GM10266 (cell line): ENCODE data around the gene ACSL1.

Experiments used
- DNase-seq: peaks from one replicate; pipeline ENCODE4 v3.0.0; 2012; ENCODE audit errors: extremely low spot score
- TF ChIP-seq, protein P1 (sequence below): IDR thresholded peaks from 2 replicates; pipeline ENCODE4 v1.5.1; 2012; ENCODE audit warnings: mild to moderate bottlenecking, low read depth; ENCODE audit not compliant: control insufficient read depth, insufficient read depth; ENCODE audit errors: missing control alignments

Gene ACSL1

DNA sequence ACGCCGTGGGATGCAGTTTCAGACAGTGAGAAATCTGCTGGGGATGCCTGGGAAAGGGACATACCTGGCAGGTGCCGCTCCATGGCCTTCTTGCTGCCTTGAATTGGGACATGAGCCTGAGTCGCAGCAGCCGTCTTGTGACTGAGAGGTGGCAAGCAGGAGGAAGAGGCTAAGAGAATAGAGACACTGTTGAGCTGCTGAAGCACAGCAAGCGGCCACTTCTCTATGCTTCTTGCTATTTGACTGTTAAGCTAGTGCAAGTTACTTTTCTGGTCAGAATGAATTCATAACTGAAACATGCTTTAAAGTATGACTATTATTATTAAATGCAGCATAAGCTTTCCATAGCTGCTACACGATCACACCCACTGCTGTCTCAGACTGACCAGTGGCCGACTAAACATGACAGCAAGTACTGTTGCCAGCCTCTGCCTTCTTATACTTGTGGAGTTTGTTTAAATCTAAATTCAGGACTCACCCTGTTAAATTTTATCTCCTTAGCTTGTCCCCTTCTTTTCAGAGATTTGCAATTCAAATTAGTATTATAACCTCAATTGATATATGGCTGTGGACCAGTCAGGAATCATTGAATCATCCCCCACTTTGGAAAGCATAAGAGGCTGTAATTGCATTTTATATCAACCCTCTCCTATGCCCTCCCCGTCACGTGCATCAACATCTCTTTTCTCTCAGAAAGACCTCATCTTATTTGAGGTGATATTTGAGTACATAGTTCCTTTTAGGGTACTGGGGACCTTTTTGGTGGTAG lies 24.8 kb upstream of the ACSL1 start:
- TF ChIP-seq, protein P1, sequence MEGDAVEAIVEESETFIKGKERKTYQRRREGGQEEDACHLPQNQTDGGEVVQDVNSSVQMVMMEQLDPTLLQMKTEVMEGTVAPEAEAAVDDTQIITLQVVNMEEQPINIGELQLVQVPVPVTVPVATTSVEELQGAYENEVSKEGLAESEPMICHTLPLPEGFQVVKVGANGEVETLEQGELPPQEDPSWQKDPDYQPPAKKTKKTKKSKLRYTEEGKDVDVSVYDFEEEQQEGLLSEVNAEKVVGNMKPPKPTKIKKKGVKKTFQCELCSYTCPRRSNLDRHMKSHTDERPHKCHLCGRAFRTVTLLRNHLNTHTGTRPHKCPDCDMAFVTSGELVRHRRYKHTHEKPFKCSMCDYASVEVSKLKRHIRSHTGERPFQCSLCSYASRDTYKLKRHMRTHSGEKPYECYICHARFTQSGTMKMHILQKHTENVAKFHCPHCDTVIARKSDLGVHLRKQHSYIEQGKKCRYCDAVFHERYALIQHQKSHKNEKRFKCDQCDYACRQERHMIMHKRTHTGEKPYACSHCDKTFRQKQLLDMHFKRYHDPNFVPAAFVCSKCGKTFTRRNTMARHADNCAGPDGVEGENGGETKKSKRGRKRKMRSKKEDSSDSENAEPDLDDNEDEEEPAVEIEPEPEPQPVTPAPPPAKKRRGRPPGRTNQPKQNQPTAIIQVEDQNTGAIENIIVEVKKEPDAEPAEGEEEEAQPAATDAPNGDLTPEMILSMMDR, result no peak
- peak; percentile 37 for DNase-seq

DNA sequence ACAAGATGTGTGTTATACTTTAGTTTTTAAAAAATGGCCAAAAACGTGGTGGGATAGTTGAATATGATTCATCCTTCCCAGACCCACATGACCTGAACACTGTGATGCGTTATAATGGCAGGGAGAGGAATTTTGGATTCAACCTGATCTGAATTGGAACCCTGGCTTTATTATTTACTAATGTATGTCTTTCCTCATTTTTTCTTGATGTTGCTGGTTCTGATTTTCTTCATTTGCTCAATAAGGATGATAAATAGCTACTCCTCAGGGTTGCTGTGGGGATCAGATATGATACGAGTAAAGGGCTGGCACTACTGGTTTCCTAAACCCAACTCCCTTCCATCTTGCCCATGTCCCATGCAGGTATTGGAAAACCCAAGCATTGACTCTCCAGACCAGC lies 24.2 kb upstream of the ACSL1 start:
- DNase-seq, result no peak

DNA sequence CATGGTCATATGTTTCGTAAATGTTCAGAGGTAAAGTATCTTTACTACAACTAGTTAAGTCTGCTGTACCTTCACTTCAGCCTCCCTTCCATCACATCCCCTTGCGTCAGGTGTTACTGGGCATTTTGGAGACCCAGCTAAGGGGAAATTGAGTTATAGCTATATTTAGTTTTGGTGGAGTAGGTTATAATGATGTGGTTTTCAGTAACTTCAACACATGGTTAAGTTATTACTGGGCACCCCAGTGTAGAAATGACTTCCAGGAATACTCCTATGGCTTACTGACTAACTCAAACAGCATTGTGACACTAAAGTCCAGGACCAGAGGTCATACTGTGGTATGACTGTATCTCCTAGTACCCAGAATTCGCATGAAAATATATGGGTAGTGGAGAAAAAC lies 23.4 kb upstream of the ACSL1 start:
- TF ChIP-seq, protein P1, result no peak
- DNase-seq, result no peak

More for the DNA sequence above, 24.2 kb upstream of the ACSL1 start:
- TF ChIP-seq, protein P1, result no peak

DNA sequence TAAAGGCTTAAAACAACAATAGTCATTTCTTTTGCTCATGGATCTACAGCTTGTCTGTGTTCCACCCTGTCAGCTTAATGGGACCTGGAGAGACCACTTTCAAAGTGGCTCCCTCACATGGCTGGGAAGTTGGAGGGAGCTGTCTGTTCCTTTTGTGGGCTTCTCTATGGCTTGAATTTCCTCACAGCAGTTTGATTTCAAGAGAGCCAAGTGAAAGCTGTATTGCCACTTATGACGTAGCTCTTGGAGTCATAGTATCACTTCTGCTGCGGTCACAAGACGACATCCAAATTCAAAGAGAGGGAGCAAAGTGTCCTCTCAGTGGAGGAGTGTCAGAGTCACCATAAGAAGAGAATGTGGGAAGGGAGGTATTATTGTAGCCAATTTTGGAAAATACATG lies 22.7 kb upstream of the ACSL1 start:
- peak; percentile 22 for DNase-seq
- TF ChIP-seq, protein P1, result no peak

DNA sequence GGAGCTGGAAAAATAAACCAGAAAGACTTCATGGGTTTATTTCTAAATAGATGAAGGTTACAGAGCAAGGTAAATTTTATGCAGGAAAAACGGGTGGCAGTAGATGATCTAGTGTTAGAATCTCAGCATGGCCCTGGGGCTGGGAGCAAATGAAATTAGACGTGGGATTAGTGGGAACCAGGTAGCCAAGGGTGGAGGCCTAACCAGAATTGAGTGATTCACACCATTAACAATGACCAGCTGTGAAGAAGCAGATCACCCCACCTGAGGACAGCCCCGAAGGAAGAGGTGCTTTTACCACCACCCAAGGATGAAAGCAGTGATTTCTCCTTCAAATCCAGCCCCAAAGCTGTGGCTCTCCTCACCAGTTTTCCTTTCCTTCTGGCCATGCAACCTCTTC lies 20.8 kb upstream of the ACSL1 start:
- no peak for DNase-seq
- TF ChIP-seq, protein P1, result no peak

DNA sequence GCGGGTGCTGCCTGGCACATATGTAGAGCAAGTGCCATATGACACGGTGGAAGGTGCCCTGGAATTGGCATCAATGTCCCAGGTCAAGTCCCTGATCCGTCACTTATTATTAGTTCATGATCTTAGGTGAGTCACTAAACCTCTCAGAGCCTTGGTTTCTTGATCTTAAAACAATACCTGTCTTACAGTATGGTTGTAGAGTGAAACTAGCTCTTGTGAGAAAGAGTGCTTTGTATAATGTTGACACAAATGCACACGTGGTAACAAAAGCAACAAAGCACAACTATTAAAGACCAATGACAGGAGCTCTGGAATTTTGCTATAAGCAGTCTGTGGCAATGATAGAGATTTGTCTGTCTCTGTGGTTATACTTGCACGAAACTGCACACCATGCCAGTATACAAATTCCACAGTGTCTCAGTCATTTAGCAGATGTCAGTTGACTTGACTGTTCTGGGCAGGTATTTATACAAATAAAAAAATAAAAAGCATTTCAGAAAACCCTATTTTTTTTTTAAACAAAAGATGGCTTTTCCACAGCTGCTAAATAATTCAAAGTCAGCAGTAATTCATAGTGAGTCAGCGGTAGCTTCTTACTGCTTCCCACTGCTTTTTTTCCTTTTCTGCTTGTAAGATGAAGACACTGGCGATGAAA lies 19.7 kb upstream of the ACSL1 start:
- TF ChIP-seq, protein P1, result no peak
- no peak for DNase-seq

DNA sequence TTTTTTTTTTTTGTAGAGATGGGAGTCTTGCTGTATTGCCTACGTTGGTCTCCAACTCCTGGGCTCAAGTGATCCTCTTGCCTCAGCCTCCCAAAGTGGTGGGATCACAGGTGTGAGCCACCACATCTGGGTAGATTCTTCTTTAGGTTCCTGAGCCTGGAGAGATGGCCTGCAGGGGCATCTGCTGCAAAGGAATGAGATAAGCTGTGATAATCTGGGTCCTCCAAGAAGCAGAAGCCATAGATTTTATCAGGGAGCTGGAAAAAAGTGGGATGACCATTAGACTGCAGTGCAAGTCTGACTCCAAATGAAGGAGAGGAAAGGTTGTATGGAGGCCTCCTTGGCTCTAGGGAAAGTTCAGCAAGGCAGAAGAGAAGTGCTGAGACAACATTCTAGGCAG lies 19.0 kb upstream of the ACSL1 start:
- TF ChIP-seq, protein P1, result no peak

More for the DNA sequence above, 19.0 kb upstream of the ACSL1 start:
- DNase-seq, result no peak
